H9 (cell line): ENCODE data around the gene HMGN4. TPM values are rescaled to one million over a fixed set of nuclear protein-coding genes. Genes with fewer than 3 reads are reported as not detected.

Experiments used
- DNase-seq: peaks from one replicate; pipeline ENCODE4 v3.0.0-alpha.2; 2017
- H2AFZ ChIP-seq: one replicate; pipeline ENCODE4 v1.6.1; 2013; ENCODE audit warnings: mild to moderate bottlenecking, low read length, control low read depth, moderate library complexity
- H2AK5ac ChIP-seq: 2 replicates; pipeline ENCODE4 v1.6.1; 2013; ENCODE audit warnings: low read length, control low read depth, mixed read lengths; ENCODE audit not compliant: insufficient read length
- H2BK120ac ChIP-seq: one replicate; pipeline ENCODE4 v1.6.1; 2013; ENCODE audit warnings: low read depth, mild to moderate bottlenecking, low read length, control low read depth, inconsistent platforms; ENCODE audit not compliant: poor library complexity, severe bottlenecking
- H2BK12ac ChIP-seq: 2 replicates; pipeline ENCODE4 v1.6.1; 2013; ENCODE audit warnings: low read length, control low read depth, mixed read lengths, low read depth; ENCODE audit not compliant: insufficient read length
- H2BK15ac ChIP-seq: 2 replicates; pipeline ENCODE4 v1.6.1; 2013; ENCODE audit warnings: low read depth, low read length, control low read depth
- H2BK20ac ChIP-seq: one replicate; pipeline ENCODE4 v1.6.1; 2013; ENCODE audit warnings: low read depth, mild to moderate bottlenecking, low read length, control low read depth, inconsistent platforms; ENCODE audit not compliant: poor library complexity, severe bottlenecking
- H2BK5ac ChIP-seq: 2 replicates; pipeline ENCODE4 v1.6.1; 2013; ENCODE audit warnings: low read length, control low read depth, mixed read lengths; ENCODE audit not compliant: insufficient read length
- H3K14ac ChIP-seq: 2 replicates; pipeline ENCODE4 v1.6.1; 2013; ENCODE audit warnings: low read length, control low read depth; ENCODE audit not compliant: insufficient read depth
- H3K18ac ChIP-seq: 2 replicates; pipeline ENCODE4 v1.6.1; 2013; ENCODE audit warnings: low read depth, mild to moderate bottlenecking, mixed read lengths, low read length, control low read depth; ENCODE audit not compliant: insufficient read length
- H3K23ac ChIP-seq: 2 replicates; pipeline ENCODE4 v1.6.1; 2013; ENCODE audit warnings: low read length, control low read depth, mixed read lengths, low read depth; ENCODE audit not compliant: insufficient read length
- H3K23me2 ChIP-seq: 2 replicates; pipeline ENCODE4 v1.6.1; 2013; ENCODE audit warnings: low read depth, mild to moderate bottlenecking, mixed read lengths, low read length, control low read depth; ENCODE audit not compliant: insufficient read length, poor library complexity, severe bottlenecking
- H3K27ac ChIP-seq: 2 replicates; pipeline ENCODE4 v1.5.1; 2013; ENCODE audit warnings: low read length, control low read depth, mixed read lengths, low read depth; ENCODE audit not compliant: insufficient read length
- H3K27me3 ChIP-seq: 2 replicates; pipeline ENCODE4 v1.6.1; 2013; ENCODE audit warnings: low read length, control low read depth, inconsistent platforms; ENCODE audit not compliant: insufficient read depth
- H3K4ac ChIP-seq: 2 replicates; pipeline ENCODE4 v1.6.1; 2013; ENCODE audit warnings: low read depth, mild to moderate bottlenecking, control low read depth, inconsistent platforms, low read length, moderate library complexity
- H3K4me1 ChIP-seq: 2 replicates; pipeline ENCODE4 v1.6.1; 2013; ENCODE audit warnings: low read length, control low read depth, inconsistent platforms; ENCODE audit not compliant: insufficient read depth
- H3K4me2 ChIP-seq: 2 replicates; pipeline ENCODE4 v1.6.1; 2013; ENCODE audit warnings: low read length, control low read depth, mixed read lengths; ENCODE audit not compliant: insufficient read length, insufficient read depth
- H3K56ac ChIP-seq: 2 replicates; pipeline ENCODE4 v1.6.1; 2013; ENCODE audit warnings: low read depth, mild to moderate bottlenecking, mixed read lengths, low read length, control low read depth; ENCODE audit not compliant: insufficient read length
- H3K79me1 ChIP-seq: 2 replicates; pipeline ENCODE4 v1.6.1; 2013; ENCODE audit warnings: low read depth, mild to moderate bottlenecking, moderate library complexity, low read length, control low read depth, inconsistent platforms; ENCODE audit not compliant: insufficient read depth, poor library complexity, severe bottlenecking
- H3K79me2 ChIP-seq: 2 replicates; pipeline ENCODE4 v1.6.1; 2013; ENCODE audit warnings: low read length, control low read depth, inconsistent platforms; ENCODE audit not compliant: insufficient read depth
- H3K9ac ChIP-seq: 2 replicates; pipeline ENCODE4 v1.6.1; 2013; ENCODE audit warnings: low read length, control low read depth, mixed read lengths; ENCODE audit not compliant: insufficient read length; ENCODE audit errors: extremely low read depth
- H3K9me3 ChIP-seq: one replicate; pipeline ENCODE4 v1.6.1; 2013; ENCODE audit warnings: low read depth, low read length, inconsistent platforms; ENCODE audit not compliant: control insufficient read depth
- H3T11ph ChIP-seq: one replicate; pipeline ENCODE4 v1.6.1; 2013; ENCODE audit warnings: mild to moderate bottlenecking, low read length, control low read depth, inconsistent platforms
- H4K20me1 ChIP-seq: one replicate; pipeline ENCODE4 v1.6.1; 2013; ENCODE audit not compliant: control insufficient read depth, insufficient read length, insufficient read depth
- H4K5ac ChIP-seq: 2 replicates; pipeline ENCODE4 v1.6.1; 2013; ENCODE audit warnings: low read depth, mild to moderate bottlenecking, mixed read lengths, low read length, control low read depth; ENCODE audit not compliant: insufficient read length
- H4K8ac ChIP-seq: replicated peaks from 2 replicates; pipeline ENCODE4 v1.6.1; 2013; ENCODE audit warnings: low read length, control low read depth, mixed read lengths, low read depth; ENCODE audit not compliant: insufficient read length
- H4K91ac ChIP-seq: 2 replicates; pipeline ENCODE4 v1.6.1; 2013; ENCODE audit warnings: low read depth, mild to moderate bottlenecking, moderate library complexity, mixed read lengths, low read length, control low read depth; ENCODE audit not compliant: insufficient read length
- H3K27ac Mint-ChIP-seq, 3 experiments: 2 replicates in 2 of 3; 3 replicates in 1 of 3; pipeline ENCODE4 v1.8.0; 2020 to 2021; ENCODE audit warnings: mixed read lengths in 3 of 3, mild to moderate bottlenecking in 1 of 3, moderate library complexity in 1 of 3
- H3K27me3 Mint-ChIP-seq: 2 replicates; pipeline ENCODE4 v1.8.0; 2021; ENCODE audit warnings: low read depth, mild to moderate bottlenecking, moderate library complexity, mixed read lengths
- H3K36me3 Mint-ChIP-seq, 3 experiments: 2 replicates in 2 of 3; 3 replicates in 1 of 3; pipeline ENCODE4 v1.8.0; 2020 to 2021; ENCODE audit warnings: low read depth in 3 of 3, mixed read lengths in 3 of 3; ENCODE audit not compliant: insufficient read depth in 1 of 3
- H3K4me1 Mint-ChIP-seq, 2 experiments: 2 replicates each; pipeline ENCODE4 v1.8.0; 2020; ENCODE audit warnings: mixed read lengths in 2 of 2
- H3K4me3 Mint-ChIP-seq, 2 experiments: 2 replicates in 1 of 2; 3 replicates in 1 of 2; pipeline ENCODE4 v1.8.0; 2020 to 2021; ENCODE audit warnings: mild to moderate bottlenecking in 2 of 2, mixed read lengths in 2 of 2, moderate library complexity in 1 of 2
- H3K9me3 Mint-ChIP-seq, 2 experiments: 2 replicates in 1 of 2; 3 replicates in 1 of 2; pipeline ENCODE4 v1.8.0; 2020; ENCODE audit warnings: mild to moderate bottlenecking in 2 of 2, mixed read lengths in 2 of 2, moderate library complexity in 1 of 2
- WGBS: extraction: QIAGEN DNeasy Blood & Tissue Kit; methylation state at CpG from one replicate; pipeline ENCODE4 v1.1.7; 2013; ENCODE audit warnings: missing lambda C conversion rate, low lambda C conversion rate, mixed read lengths; ENCODE audit not compliant: insufficient read length; ENCODE audit errors: extremely low coverage; 5-methylcytosine and 5-hydroxymethylcytosine counted together
- total RNA-seq: library from RNA; stranded (reverse); gene quantifications from 2 replicates; pipeline ENCODE4 v1.2.1, GENCODE V29; 2021
- TF ChIP-seq, protein P1 (sequence below): fragments of 200-600 bp; sonication (generic); conservative IDR thresholded peaks from 3 replicates; pipeline ENCODE4 v1.8.0; 2021; ENCODE audit warnings: antibody characterized with exemption, mild to moderate bottlenecking

Gene HMGN4
- total RNA-seq, 1 experiment from 2014 or later, result 50.4 TPM

DNA sequence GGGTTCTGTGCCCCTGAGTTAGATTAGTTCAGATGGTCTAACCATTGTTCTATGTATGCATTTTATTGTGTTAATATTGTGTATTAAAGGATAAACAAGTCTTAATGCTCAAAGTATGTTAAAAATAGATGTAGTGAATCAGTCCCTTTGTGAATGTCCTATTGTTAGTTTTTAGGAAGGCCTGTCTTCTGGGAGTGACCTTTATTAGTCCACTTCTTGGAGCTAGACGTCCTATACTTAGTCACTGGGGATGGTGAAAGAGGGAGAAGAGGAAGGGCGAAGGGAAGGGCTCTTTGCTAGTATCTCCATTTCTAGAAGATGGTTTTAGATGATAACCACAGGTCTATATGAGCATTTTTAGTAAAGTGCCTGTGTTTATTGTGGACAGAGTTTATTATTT is 12.3 kb upstream of the HMGN4 start:
- H3K27ac Mint-ChIP-seq, result no peak overlapping the region
- no peaks in the 10 kb centered on the region for H4K20me1 ChIP-seq
- no peak overlapping the region for H3T11ph ChIP-seq

More for the DNA sequence above, 12.3 kb upstream of the HMGN4 start:
- no peak overlapping the region for H2BK120ac ChIP-seq
- H3K18ac ChIP-seq, result no peak overlapping the region
- H3K27me3 ChIP-seq, result no peaks in the 10 kb centered on the region
- no peak overlapping the region for H3K4me2 ChIP-seq
- H2BK12ac ChIP-seq, result no peak overlapping the region
- no peaks in the 10 kb centered on the region for H3K9me3 ChIP-seq
- H4K8ac ChIP-seq, result no peak overlapping the region
- H2BK5ac ChIP-seq, result no peak overlapping the region
- no peaks in the 10 kb centered on the region for H3K23me2 ChIP-seq
- H2AK5ac ChIP-seq, result no peak overlapping the region
- H3K4ac ChIP-seq, result no peak overlapping the region
- Mint-ChIP-seq H3K4me1 (peaks cover 42 to 46% of the 10 kb centered on the region in 2 experiments), H3K9me3 (no peaks in the 10 kb centered on the region; a peak in 1 of 5 replicates), H3K36me3 (no peaks in the 10 kb centered on the region; a peak in 1 of 7 replicates), H3K4me3 (no peak overlapping the region), H3K27me3 (0 out of 2 replicates have a peak, but pooled peaks cover 2% of the 10 kb centered on the region)
- H3K79me2 ChIP-seq, result no peaks in the 10 kb centered on the region
- DNase-seq, result no peak
- H3K4me1 ChIP-seq, result peaks cover 4% of the 10 kb centered on the region; the same call in 1 of the 2 replicates
- no peak overlapping the region for H3K23ac ChIP-seq
- no peak overlapping the region for H2BK20ac ChIP-seq
- TF ChIP-seq, protein P1, sequence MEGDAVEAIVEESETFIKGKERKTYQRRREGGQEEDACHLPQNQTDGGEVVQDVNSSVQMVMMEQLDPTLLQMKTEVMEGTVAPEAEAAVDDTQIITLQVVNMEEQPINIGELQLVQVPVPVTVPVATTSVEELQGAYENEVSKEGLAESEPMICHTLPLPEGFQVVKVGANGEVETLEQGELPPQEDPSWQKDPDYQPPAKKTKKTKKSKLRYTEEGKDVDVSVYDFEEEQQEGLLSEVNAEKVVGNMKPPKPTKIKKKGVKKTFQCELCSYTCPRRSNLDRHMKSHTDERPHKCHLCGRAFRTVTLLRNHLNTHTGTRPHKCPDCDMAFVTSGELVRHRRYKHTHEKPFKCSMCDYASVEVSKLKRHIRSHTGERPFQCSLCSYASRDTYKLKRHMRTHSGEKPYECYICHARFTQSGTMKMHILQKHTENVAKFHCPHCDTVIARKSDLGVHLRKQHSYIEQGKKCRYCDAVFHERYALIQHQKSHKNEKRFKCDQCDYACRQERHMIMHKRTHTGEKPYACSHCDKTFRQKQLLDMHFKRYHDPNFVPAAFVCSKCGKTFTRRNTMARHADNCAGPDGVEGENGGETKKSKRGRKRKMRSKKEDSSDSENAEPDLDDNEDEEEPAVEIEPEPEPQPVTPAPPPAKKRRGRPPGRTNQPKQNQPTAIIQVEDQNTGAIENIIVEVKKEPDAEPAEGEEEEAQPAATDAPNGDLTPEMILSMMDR, result no peak
- H3K9ac ChIP-seq, result no peak overlapping the region
- no peaks in the 10 kb centered on the region for H3K79me1 ChIP-seq
- WGBS, result no CpG with 5 or more reads among the region's 2 CpGs
- no peak overlapping the region for H4K91ac ChIP-seq
- H4K5ac ChIP-seq, result no peak overlapping the region
- no peak overlapping the region for H2BK15ac ChIP-seq
- H3K27ac ChIP-seq, result no peak overlapping the region
- no peak overlapping the region for H3K56ac ChIP-seq
- H3K14ac ChIP-seq, result no peak overlapping the region
- H2AFZ ChIP-seq, result no peak overlapping the region
